K562 (cell line): ENCODE measurements around the gene COQ8B. TPM values are rescaled to one million over a fixed set of nuclear protein-coding genes. Genes with fewer than 3 reads are reported as not detected.

Experiments used
- JUNB ChIP-seq: fragments of 450-650 bp; formaldehyde crosslinking; conservative IDR thresholded peaks from 2 replicates; pipeline ENCODE4 v1.4.0; 2020; ENCODE audit warnings: mild to moderate bottlenecking
- MIER1 ChIP-seq: fragments of 450-650 bp; IDR thresholded peaks from 2 replicates; pipeline ENCODE4 v1.6.1; 2016; ENCODE audit warnings: antibody characterized with exemption, mild to moderate bottlenecking, low read depth
- PTRF ChIP-seq: fragments of 450-650 bp; IDR thresholded peaks from 2 replicates; pipeline ENCODE4 v1.6.1; 2016; ENCODE audit warnings: mild to moderate bottlenecking, missing genetic modification characterization, missing compliant biosample characterization
- ZNF184 ChIP-seq: sonication (generic); formaldehyde crosslinking; IDR thresholded peaks from 2 replicates; pipeline ENCODE4 v1.5.0; 2020; ENCODE audit warnings: missing genetic modification reagents
- polyA plus RNA-seq, 8 experiments: library from polyadenylated mRNA; depleted of rRNA in 4 of 8; stranded (reverse) in 5 of 8; unstranded in 3 of 8; fragments of >200 nt; fragmentation: Nextera tagmentation in 2 of 8; fragmentation: Illumina TruSeq in 1 of 8; extraction: Ambion mirVana in 2 of 8; extraction: Trizol in 1 of 8; gene quantifications; 2 replicates each; pipeline versions ENCODE4 v1.2.1 to v1.2.3, GENCODE V29; 2011 to 2014; ENCODE audit warnings: inconsistent platforms in 1 of 8, missing spikeins in 1 of 8
- total RNA-seq, 7 experiments: library from RNA; depleted of rRNA in 6 of 7; stranded (reverse); fragments of >200 nt in 6 of 7; fragmentation: Illumina TruSeq in 2 of 7; extraction: Trizol in 2 of 7; gene quantifications; 2 replicates each; pipeline versions ENCODE4 v1.2.1 to v1.2.3, GENCODE V29; 2011 to 2021; ENCODE audit warnings: low replicate concordance in 1 of 7
- TF ChIP-seq, protein P1 (sequence below), 2 experiments: fragments of 450-650 bp; IDR thresholded peaks; 2 replicates each; pipeline ENCODE4 v1.6.1; 2016; ENCODE audit warnings: mild to moderate bottlenecking in 2 of 2, borderline replicate concordance in 1 of 2, low read depth in 1 of 2, moderate library complexity in 1 of 2

Gene COQ8B
- total and polyA plus RNA-seq, 9 of the 15 experiments (the other 6 are each of a cell fraction or from before 2014, with no cell fraction given): 0.41 to 32.3 (median 12.9) TPM

DNA sequence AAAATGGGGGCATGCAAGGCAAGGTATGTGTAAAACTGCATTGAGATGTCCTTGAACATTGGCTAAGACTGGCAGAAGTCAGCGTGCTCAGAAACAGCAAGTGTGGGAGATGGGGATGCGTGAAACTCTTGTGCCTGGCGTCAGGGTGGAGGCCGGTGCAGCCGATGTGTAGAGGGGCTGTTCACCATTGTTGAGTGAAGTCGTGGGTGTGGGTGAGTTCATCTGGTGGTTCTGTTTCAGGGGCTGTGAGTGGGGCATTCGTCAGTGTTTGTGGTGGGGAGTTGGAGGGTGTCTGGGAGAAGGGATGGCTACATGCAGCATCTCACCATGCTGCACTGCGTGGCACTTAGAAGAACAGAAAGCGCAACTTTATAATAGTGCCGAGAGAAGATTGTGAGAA is 47.3 kb upstream of the COQ8B start (continued):
- TF ChIP-seq, protein P1, sequence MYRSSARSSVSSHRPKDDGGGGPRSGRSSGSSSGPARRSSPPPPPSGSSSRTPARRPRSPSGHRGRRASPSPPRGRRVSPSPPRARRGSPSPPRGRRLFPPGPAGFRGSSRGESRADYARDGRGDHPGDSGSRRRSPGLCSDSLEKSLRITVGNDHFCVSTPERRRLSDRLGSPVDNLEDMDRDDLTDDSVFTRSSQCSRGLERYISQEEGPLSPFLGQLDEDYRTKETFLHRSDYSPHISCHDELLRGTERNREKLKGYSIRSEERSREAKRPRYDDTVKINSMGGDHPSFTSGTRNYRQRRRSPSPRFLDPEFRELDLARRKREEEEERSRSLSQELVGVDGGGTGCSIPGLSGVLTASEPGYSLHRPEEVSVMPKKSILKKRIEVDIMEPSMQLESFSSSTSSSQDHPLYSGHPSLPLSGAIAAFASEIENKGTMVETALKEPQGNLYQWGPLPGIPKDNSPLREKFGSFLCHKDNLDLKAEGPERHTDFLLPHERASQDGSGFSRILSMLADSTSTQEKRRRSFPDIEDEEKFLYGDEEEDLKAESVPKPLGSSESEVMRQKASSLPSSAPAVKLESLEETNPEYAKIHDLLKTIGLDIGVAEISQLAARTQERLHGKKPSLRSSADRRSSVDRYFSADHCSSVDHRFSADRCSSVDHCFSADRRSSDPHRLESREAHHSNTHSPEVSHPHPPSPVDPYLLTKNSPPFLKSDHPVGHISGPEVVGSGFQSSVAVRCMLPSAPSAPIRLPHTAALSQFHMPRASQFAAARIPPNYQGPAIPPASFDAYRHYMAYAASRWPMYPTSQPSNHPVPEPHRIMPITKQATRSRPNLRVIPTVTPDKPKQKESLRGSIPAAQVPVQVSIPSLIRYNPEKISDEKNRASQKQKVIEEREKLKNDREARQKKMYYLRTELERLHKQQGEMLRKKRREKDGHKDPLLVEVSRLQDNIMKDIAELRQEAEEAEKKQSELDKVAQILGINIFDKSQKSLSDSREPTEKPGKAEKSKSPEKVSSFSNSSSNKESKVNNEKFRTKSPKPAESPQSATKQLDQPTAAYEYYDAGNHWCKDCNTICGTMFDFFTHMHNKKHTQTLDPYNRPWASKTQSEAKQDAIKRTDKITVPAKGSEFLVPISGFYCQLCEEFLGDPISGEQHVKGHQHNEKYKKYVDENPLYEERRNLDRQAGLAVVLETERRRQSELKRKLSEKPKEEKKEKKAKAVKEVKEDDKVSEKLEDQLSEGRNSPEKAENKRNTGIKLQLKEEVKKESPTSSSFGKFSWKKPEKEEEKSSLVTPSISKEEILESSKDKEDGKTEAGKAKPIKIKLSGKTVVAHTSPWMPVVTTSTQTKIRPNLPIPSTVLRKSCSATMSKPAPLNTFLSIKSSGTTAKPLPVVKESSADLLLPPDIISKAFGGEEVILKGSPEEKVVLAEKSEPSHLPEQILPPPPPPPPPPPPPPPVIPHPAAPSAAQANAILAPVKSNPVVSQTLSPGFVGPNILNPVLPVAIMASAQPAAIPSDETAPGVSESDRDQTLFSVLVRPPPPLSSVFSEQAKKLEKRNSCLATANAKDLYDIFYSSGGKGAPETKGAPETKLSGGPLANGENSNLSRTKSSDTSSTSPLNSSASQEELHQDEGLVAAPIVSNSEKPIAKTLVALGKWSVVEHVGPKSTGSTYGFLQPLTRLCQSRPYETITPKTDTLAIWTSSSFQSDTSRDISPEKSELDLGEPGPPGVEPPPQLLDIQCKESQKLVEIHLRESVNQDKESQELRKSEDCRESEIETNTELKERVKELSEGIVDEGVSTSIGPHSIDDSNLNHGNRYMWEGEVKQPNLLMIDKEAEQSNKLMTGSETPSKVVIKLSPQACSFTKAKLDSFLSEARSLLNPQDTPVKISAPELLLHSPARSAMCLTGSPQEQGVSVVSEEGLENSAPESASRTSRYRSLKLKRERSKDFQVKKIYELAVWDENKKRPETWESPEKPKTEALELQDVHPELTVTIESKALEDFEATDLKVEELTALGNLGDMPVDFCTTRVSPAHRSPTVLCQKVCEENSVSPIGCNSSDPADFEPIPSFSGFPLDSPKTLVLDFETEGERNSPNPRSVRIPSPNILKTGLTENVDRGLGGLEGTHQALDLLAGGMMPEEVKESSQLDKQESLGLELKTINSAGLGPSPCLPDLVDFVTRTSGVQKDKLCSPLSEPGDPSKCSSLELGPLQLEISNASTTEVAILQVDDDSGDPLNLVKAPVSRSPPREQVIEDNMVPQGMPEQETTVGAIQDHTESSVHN (IDR thresholded peaks at IDR 0.05; ENCODE audit: borderline replicate concordance in 1 of 2, low read depth in 1 of 2): no peak
- TF ChIP-seq PTRF (no peak), JUNB (CRISPR knock-in tag) (no peak), ZNF184 (CRISPR knock-in tag) (no peak), MIER1 (no peak)
